NT2/D1 (cell line): Measurements from ENCODE around the gene CACNA2D4.

Experiments used
- YY1 ChIP-seq: IDR thresholded peaks from 2 replicates; pipeline ENCODE4 v1.6.1; 2011; ENCODE audit not compliant: insufficient read length, insufficient read depth
- ZNF274 ChIP-seq: IDR thresholded peaks from 2 replicates; pipeline ENCODE4 v1.6.1; 2011; ENCODE audit warnings: mild to moderate bottlenecking, low read depth, low read length

- TF ChIP-seq ZNF274 (no peak), YY1 (no peak)
Observed at GRCh38 chr12:1790444-1790843, 128.0 kb downstream of the CACNA2D4 start.
